ENCODE results near the gene IER5. TPM values are rescaled to one million over a fixed set of nuclear protein-coding genes. Genes with fewer than 3 reads are reported as not detected.

Gene IER5
- total RNA-seq, 1 donor from 2014 or later = 18.5 TPM

GRCh38 chr1:181095763-181096184, 7.3 kb downstream of the IER5 start:
- DNase-seq (ENCODE audit: low read depth in 2 of 2) = no peak

DNA sequence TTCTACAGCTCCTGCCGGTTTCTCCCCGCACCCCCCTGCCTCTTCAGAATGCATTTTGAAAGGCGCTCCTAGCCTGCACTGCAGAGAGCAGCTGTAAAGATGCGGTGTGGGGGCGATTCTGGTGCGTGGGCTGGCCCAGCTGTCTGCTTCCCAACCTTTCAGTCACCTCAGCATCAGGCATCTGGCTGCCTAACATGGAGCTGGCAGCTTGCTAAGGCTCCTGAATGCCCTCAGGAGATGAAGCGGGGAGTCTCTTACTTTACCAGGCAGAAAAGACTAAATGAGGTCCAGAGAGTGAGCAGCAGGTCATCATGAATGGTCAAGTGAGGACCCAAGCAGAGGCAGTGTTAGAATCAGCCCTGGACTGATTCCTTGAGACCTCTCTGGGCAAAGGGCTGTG, 8.7 kb downstream of the IER5 start:
- DNase-seq (ENCODE audit: low read depth in 2 of 2) = no peak

DNA sequence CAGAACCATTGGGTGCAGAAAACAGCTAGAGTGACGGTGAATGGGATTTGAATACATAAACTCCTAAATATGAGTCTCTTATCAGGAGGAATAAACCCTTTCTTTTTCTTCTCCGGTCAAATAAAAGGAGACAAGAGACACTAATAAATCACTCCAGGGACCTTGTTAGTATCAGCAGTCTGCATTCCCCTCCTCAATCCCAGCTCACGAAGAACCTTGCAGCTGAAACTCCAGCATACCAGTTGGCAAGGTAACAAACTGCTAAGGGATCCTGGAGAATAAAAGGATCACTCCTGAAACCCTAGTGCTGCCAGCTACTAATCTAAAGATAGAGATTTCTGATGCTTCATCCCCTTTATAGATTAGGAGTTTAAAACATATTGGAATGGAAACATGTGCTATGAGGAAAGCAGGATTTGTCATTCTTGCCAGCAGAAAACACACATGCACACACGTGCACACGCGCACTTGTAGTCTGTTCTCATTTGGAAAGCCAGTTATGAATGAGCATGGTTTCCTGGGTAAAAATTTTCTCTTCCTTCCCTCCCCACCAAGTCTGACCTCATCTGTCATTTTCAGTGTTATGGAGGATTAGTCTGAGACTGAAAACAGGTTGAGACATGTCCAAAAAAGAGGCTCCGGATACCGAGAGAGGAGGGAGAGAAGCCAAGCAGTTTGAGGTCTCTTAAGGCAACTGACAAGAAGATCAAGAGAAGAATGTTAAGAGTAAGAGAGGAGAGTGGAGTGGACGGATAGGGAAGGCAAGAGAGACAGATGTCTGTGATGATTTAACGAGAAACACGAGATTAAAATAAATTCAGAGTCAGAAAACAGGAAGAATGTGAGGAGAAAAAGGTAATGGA, 10.9 kb downstream of the IER5 start:
- DNase-seq (ENCODE audit: low read depth in 2 of 2) = peak in 1 of 2 donors; percentile 57

- DNase-seq (ENCODE audit: low read depth in 2 of 2) = peak in 1 of 2 donors; percentile 54
These were observed 11.8 kb downstream of the IER5 start for GRCh38 chr1:181100015-181100905.

- DNase-seq (ENCODE audit: low read depth in 2 of 2) = no peak
These were observed 12.4 kb downstream of the IER5 start for GRCh38 chr1:181100934-181101333.

DNA sequence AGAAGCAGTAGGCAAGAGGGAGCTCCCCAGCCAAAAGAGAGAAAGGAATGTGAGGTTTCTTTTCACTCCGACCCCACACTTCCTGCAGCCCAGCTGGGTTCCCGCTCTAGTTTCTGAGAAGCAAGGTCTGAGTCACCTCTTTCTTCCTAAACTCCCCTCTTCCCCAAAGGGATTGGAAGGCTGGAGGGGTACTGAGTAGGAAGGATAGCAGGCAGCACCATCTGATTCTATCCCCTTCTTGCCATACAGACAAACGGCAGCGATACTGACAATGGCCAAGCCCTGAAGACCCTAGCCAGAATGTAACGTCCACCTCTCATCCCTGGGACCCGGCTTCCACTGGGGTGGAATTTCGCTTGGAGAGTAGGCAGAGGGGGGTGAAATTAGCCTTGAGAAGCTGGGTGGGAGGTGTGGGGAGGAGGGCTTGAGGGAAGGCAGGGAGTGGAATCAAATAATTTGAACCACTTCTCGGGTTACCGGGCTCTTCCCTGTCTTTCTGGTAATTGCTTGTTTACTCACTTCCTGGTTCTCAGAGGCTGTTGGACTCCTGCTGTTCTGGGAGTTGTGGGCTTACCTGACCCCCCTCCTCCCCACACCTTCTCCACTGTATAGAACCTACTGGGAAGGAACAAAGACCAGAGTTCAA, 13.2 kb downstream of the IER5 start:
- DNase-seq (ENCODE audit: low read depth in 2 of 2) = peak in 1 of 2 donors; percentile 53

DNA sequence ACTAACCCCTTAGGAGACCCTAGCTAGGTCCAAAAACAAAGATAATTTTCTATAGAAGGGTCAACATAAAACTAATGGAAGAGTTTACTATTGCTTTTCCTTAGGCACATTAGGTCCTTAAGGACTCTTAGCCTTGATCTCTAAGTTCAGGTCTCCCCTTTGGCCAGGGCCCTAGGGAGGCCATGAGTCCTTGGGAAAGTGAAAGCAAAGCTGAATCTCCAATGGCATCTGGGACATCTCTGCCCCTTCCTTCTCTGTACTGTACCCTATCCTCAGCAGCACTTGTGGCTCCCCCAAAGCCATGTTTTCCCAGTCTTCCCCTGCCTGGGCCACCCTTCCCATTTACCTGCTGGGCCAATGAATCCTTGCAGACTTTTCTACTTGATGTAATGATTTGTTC, 14.3 kb downstream of the IER5 start:
- no peak for DNase-seq (ENCODE audit: low read depth in 2 of 2)

GRCh38 chr1:181103399-181103798, 14.9 kb downstream of the IER5 start:
- DNase-seq (ENCODE audit: low read depth in 2 of 2) = no peak

GRCh38 chr1:181104042-181104789, 15.7 kb downstream of the IER5 start:
- DNase-seq (ENCODE audit: low read depth in 2 of 2) = no peak

DNA sequence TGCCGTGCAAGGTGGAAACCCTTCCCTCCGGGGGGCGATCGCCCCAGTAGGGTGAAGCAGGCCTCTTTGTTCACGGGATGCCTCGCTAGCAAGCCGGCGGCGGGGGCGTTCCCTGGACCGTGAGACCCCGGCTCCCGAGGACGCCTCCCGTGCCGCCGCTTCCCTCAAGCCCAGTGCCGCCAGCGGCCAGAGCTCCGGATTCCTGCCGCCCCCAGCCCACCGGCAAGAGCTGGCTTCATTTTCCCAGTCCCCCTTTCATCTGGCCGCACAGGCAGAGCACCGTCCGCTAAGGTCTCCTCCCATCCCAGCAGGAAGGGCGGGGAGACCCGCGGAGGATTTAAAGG, 16.3 kb downstream of the IER5 start:
- DNase-seq (ENCODE audit: low read depth in 2 of 2) = peak in 1 of 2 donors; percentile 42

DNA sequence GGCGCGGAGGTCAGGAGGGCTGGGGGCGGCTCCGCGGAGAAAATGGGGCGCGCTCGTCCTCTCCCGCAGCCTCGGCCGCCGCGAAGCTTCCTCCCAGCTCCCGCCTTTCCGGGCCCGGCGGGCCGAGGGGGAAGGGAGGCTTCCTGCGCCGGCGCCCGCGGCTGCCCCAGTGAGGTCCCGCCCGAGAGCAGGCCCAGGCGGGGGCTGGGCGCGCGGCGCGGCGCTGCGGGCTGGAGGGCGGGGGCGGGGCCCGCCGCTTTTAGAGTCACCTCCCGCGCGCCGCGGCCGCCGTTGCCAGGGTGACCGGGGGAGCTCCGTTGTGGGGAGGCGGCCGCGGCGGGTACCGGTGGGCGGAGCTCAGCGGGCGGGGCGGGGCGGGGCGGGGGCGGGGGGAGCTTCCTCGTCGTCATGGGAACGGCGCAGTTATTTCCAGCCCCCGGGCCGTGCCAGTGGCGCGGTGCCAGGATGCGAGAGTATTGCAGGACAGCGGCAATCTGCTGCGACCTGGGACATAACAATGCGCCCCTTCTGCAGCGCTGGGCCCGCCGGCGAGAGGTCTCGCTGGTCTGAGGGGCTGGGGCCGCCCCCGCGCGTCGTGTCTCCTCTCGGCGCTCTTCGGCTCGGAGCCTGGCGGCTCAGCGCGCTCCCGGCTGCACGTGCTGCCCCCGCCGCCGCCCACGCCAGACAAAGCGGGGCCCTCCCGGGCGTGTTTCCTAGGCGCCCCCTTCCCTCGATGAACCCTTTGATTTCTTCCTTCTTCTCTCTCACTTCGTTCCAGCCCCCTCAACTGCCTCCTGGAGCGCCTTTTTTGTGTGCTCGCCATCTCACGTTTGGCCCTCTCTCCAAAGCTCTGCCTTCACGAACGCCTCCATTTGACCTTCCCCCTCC, 16.9 kb downstream of the IER5 start:
- DNase-seq (ENCODE audit: low read depth in 2 of 2) = peak; percentile 79 to 91

- DNase-seq (ENCODE audit: low read depth in 2 of 2) = no peak
These were observed 17.5 kb downstream of the IER5 start for GRCh38 chr1:181106022-181106312.

GRCh38 chr1:181106479-181106878, 18.0 kb downstream of the IER5 start:
- DNase-seq (ENCODE audit: low read depth in 2 of 2) = peak in 1 of 2 donors; percentile 35

DNA sequence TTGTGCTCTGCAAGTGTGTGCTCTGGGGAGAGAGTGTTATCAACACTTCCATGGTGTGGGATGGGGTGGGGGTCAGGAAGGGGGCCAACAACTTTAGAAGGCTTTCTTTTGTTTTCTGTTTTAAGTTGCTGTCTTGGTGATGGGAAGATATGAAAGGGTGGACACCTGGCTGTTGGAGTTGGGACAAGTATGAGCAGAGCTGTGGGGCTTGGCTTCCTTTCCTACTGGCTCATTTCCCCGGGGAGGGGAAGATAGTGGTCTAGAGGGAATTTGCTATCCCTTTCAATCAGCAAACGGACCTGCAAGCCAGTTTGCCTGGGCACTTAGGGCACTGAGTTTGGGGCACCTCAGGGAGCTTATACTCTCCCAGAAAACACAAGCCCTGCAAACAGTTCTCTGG, 19.2 kb downstream of the IER5 start:
- no peak for DNase-seq (ENCODE audit: low read depth in 2 of 2)

DNA sequence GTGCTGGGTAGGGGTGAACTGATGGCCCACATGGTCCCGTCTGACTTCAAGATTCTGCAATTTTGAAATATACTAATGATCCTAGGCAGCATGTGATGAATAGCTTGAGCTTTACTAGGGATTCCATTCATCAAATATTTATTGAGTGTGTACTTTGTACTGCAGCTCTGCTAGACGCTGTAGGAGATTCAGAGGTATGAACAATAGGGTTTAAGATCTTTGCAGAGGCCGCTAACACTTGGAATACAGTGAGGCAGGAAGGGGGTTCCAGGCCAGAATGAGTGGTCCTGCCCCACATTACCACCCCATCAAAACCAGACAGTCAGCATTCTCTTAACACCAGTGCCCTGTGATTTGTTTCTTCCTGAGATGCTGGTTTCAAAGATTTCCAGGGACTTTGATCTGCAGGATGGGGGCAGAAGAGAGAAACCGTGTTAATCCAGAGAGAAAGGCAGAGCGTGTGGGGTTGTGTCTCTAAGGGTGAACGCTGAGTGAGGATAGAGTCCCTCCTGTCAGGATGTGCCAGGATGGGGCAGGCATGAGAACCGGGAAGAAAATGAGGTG, 19.9 kb downstream of the IER5 start:
- no peak for DNase-seq (ENCODE audit: low read depth in 2 of 2)

GRCh38 chr1:181110013-181110412, 21.5 kb downstream of the IER5 start:
- no peak for DNase-seq (ENCODE audit: low read depth in 2 of 2)

GRCh38 chr1:181111559-181111958, 23.1 kb downstream of the IER5 start:
- DNase-seq (ENCODE audit: low read depth in 2 of 2) = no peak

GRCh38 chr1:181112071-181112929, 23.8 kb downstream of the IER5 start:
- peak; percentile 90 to 93 for DNase-seq (ENCODE audit: low read depth in 2 of 2)

GRCh38 chr1:181113059-181113641, 24.6 kb downstream of the IER5 start:
- DNase-seq (ENCODE audit: low read depth in 2 of 2) = peak in 1 of 2 donors; percentile 34

Data from dermis microvascular lymphatic vessel endothelial cell (primary cell).